K562 (cell line): ENCODE results near the gene KRT71. TPM values are rescaled to one million over a fixed set of nuclear protein-coding genes. Genes with fewer than 3 reads are reported as not detected.

Experiments used
- BHLHE40 ChIP-seq: IDR thresholded peaks from 2 replicates; pipeline ENCODE4 v1.6.1; 2011; ENCODE audit warnings: low read length, improper control_type of control experiment
- CBFB ChIP-seq: sonication (generic); formaldehyde crosslinking; IDR thresholded peaks from 2 replicates; pipeline ENCODE4 v1.4.0; 2020; ENCODE audit warnings: mild to moderate bottlenecking, missing genetic modification reagents
- FOXO4 ChIP-seq: fragments of 450-650 bp; formaldehyde crosslinking; IDR thresholded peaks from 2 replicates; pipeline ENCODE4 v1.4.0; 2020; ENCODE audit warnings: mild to moderate bottlenecking, moderate library complexity
- HMG20B ChIP-seq: fragments of 250-450 bp; sonication (Bioruptor Pico); IDR thresholded peaks from 2 replicates; pipeline ENCODE4 v1.5.0; 2021; ENCODE audit warnings: mild to moderate bottlenecking
- JUND ChIP-seq, 2 experiments: IDR thresholded peaks; 2 replicates in 1 of 2; 3 replicates in 1 of 2; pipeline ENCODE4 v1.6.1; 2011; ENCODE audit warnings: borderline replicate concordance in 2 of 2, low read depth in 2 of 2, low read length in 2 of 2, improper control_type of control experiment in 1 of 2, missing biosample characterization in 1 of 2, missing genetic modification characterization in 1 of 2, missing genetic modification reagents in 1 of 2
- KAT2B ChIP-seq: IDR thresholded peaks from one replicate; pipeline ENCODE4 v1.6.1; 2012; ENCODE audit warnings: low read depth, mild to moderate bottlenecking, control low read depth, inconsistent platforms, low read length, moderate library complexity
- MAFG ChIP-seq: fragments of 450-650 bp; conservative IDR thresholded peaks from 2 replicates; pipeline ENCODE4 v1.6.1; 2016; ENCODE audit warnings: missing genetic modification characterization, missing compliant biosample characterization
- MED1 ChIP-seq: sonication (generic); formaldehyde crosslinking; IDR thresholded peaks from 2 replicates; pipeline ENCODE4 v1.8.1; 2023; ENCODE audit warnings: missing genetic modification reagents, borderline replicate concordance
- NFE2 ChIP-seq: IDR thresholded peaks from 2 replicates; pipeline ENCODE4 v1.6.1; 2014; ENCODE audit warnings: antibody characterized with exemption, low read depth
- NFE2L1 ChIP-seq: fragments of 450-650 bp; IDR thresholded peaks from 2 replicates; pipeline ENCODE4 v1.6.1; 2016; ENCODE audit warnings: missing genetic modification characterization, low read depth, mild to moderate bottlenecking, missing compliant biosample characterization, moderate library complexity, borderline replicate concordance
- NONO ChIP-seq, 2 experiments: fragments of 200-400 bp in 1 of 2; fragments of 450-650 bp in 1 of 2; formaldehyde crosslinking in 1 of 2; IDR thresholded peaks; 2 replicates each; pipeline ENCODE4 v1.6.1; 2017; ENCODE audit warnings: low read depth in 2 of 2, mild to moderate bottlenecking in 2 of 2, moderate library complexity in 2 of 2, low read length in 1 of 2
- PHF20 ChIP-seq: fragments of 450-650 bp; IDR thresholded peaks from 2 replicates; pipeline ENCODE4 v1.6.1; 2018; ENCODE audit not compliant: partially characterized antibody
- PHF8 ChIP-seq: fragments of 200-600 bp; sonication (generic); IDR thresholded peaks from 2 replicates; pipeline ENCODE4 v1.6.1; 2012; ENCODE audit warnings: mixed run types, mild to moderate bottlenecking, inconsistent platforms, low read length, moderate library complexity, borderline replicate concordance
- POLR2AphosphoS2 ChIP-seq: IDR thresholded peaks from 2 replicates; pipeline ENCODE4 v1.6.1; 2012; ENCODE audit warnings: low read length, improper control_type of control experiment
- PTRF ChIP-seq: fragments of 450-650 bp; IDR thresholded peaks from 2 replicates; pipeline ENCODE4 v1.6.1; 2016; ENCODE audit warnings: mild to moderate bottlenecking, missing genetic modification characterization, missing compliant biosample characterization
- RBM17 ChIP-seq: fragments of 200-400 bp; formaldehyde crosslinking; IDR thresholded peaks from 2 replicates; pipeline ENCODE4 v1.6.1; 2017; ENCODE audit warnings: low read depth, mild to moderate bottlenecking, low read length, borderline replicate concordance
- RUNX1 ChIP-seq: sonication (generic); IDR thresholded peaks from 2 replicates; pipeline ENCODE4 v1.6.1; 2016; ENCODE audit warnings: antibody characterized with exemption, low read depth
- SMARCA5 ChIP-seq: fragments of 450-650 bp; IDR thresholded peaks from 2 replicates; pipeline ENCODE4 v1.6.1; 2016
- TEAD4 ChIP-seq, 2 experiments: sonication (generic) in 1 of 2; formaldehyde crosslinking in 1 of 2; IDR thresholded peaks; 2 replicates each; pipeline versions ENCODE4 v1.6.1 to v1.8.0; 2012 to 2022; ENCODE audit warnings: borderline replicate concordance in 1 of 2, inconsistent platforms in 1 of 2, low read length in 1 of 2, mild to moderate bottlenecking in 1 of 2, missing genetic modification reagents in 1 of 2
- ZNF778 ChIP-seq: fragments of 450-650 bp; formaldehyde crosslinking; IDR thresholded peaks from 2 replicates; pipeline ENCODE4 v1.4.0; 2020; ENCODE audit warnings: mild to moderate bottlenecking, moderate library complexity
- ZZZ3 ChIP-seq: fragments of 450-650 bp; IDR thresholded peaks from 2 replicates; pipeline ENCODE4 v1.6.1; 2016; ENCODE audit warnings: antibody characterized with exemption, mild to moderate bottlenecking, moderate library complexity
- polyA plus RNA-seq, 8 experiments: library from polyadenylated mRNA; depleted of rRNA in 4 of 8; stranded (reverse) in 5 of 8; unstranded in 3 of 8; fragments of >200 nt; fragmentation: Nextera tagmentation in 2 of 8; fragmentation: Illumina TruSeq in 1 of 8; extraction: Ambion mirVana in 2 of 8; extraction: Trizol in 1 of 8; gene quantifications; 2 replicates each; pipeline versions ENCODE4 v1.2.1 to v1.2.3, GENCODE V29; 2011 to 2014; ENCODE audit warnings: inconsistent platforms in 1 of 8, missing spikeins in 1 of 8
- total RNA-seq, 7 experiments: library from RNA; depleted of rRNA in 6 of 7; stranded (reverse); fragments of >200 nt in 6 of 7; fragmentation: Illumina TruSeq in 2 of 7; extraction: Trizol in 2 of 7; gene quantifications; 2 replicates each; pipeline versions ENCODE4 v1.2.1 to v1.2.3, GENCODE V29; 2011 to 2021; ENCODE audit warnings: low replicate concordance in 1 of 7

KRT71 gene
- total and polyA plus RNA-seq, 9 of the 15 experiments (the other 6 are each of a cell fraction or from before 2014, with no cell fraction given), result not detected

DNA sequence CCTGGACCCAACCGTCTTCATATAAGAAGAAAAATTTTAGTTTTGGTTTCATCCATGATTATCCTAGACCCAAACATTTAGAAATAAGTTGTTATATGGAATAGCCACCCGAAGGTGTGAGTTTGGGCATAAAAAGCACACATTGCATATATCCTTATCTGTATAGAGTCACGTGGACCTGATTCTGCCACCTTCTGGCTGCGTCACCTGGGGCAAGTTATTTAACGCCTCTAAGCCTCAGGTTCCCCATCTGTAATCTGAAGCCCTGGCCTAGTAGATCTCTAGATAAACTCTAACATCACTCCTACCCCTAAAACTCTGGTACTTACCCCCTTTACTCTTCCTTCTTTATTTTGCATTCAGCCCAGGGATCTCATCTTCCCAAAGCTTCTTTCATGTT lies 18.5 kb downstream of the KRT71 start (continued):
- TF ChIP-seq MED1 (no peak), NFE2 (no peak), MAFG (tag) (no peak), HMG20B (CRISPR knock-in tag) (no peak), PHF8 (no peak), KAT2B (no peak), PTRF (tag) (no peak), SMARCA5 (no peak), FOXO4 (no peak), NFE2L1 (no peak), RUNX1 (no peak), JUND (IDR thresholded peaks at IDR 0.05; ENCODE audit: borderline replicate concordance, low read depth, low read length) (no peak), JUND (tag; IDR thresholded peaks at IDR 0.05; ENCODE audit: borderline replicate concordance, low read depth, low read length) (no peak), ZNF778 (CRISPR knock-in tag) (no peak), RBM17 (no peak), NONO (IDR thresholded peaks at IDR 0.05; ENCODE audit: low read depth in 2 of 2, low read length in 1 of 2) (no peak), CBFB (CRISPR knock-in tag) (no peak), PHF20 (no peak), POLR2AphosphoS2 (no peak), TEAD4 (IDR thresholded peaks at IDR 0.05; ENCODE audit: low read length) (no peak), TEAD4 (CRISPR knock-in tag; IDR thresholded peaks at IDR 0.05; ENCODE audit: borderline replicate concordance) (no peak), BHLHE40 (peak; percentile 76), ZZZ3 (no peak)
